DND-41 (cell line): Measurements from ENCODE around the gene SHC4.

Experiments
- ATAC-seq: fragments of 200-7000 bp; cut with Tn5 transposase; 3 replicates; pipeline ENCODE4 v1.9.1; 2021; ENCODE audit warnings: low read depth; ENCODE audit not compliant: insufficient read depth
- DNase-seq: peaks from one replicate; pipeline ENCODE4 v3.0.0-alpha.2; 2020
- H2AFZ ChIP-seq: 2 replicates; pipeline ENCODE4 v1.6.0; 2012; ENCODE audit warnings: low read depth, low read length
- H3K27ac ChIP-seq: 2 replicates; pipeline ENCODE4 v1.5.1; 2012; ENCODE audit warnings: low read length, inconsistent platforms
- H3K27me3 ChIP-seq: fragments of 200-600 bp; sonication (generic); 2 replicates; pipeline ENCODE4 v1.6.0; 2012; ENCODE audit warnings: low read length, mild to moderate bottlenecking, inconsistent platforms; ENCODE audit not compliant: insufficient read depth, poor library complexity
- H3K36me3 ChIP-seq: 2 replicates; pipeline ENCODE4 v1.5.1; 2012; ENCODE audit warnings: low read length, inconsistent platforms; ENCODE audit not compliant: insufficient read depth
- H3K4me1 ChIP-seq: 2 replicates; pipeline ENCODE4 v1.5.1; 2012; ENCODE audit warnings: mild to moderate bottlenecking, low read length; ENCODE audit not compliant: insufficient read depth
- H3K4me2 ChIP-seq: 2 replicates; pipeline ENCODE4 v1.6.0; 2012; ENCODE audit warnings: mild to moderate bottlenecking, moderate library complexity, low read length, inconsistent platforms; ENCODE audit not compliant: insufficient read depth
- H3K4me3 ChIP-seq, 2 experiments: fragments of 200-600 bp in 1 of 2; shearing (Covaris generic) in 1 of 2; 2 replicates each; pipeline ENCODE4 v1.5.1; 2012 to 2016; ENCODE audit warnings: inconsistent platforms in 2 of 2, low read length in 2 of 2, mild to moderate bottlenecking in 2 of 2, low read depth in 1 of 2, moderate library complexity in 1 of 2
- H3K79me2 ChIP-seq: 2 replicates; pipeline ENCODE4 v1.6.0; 2012; ENCODE audit warnings: low read length, inconsistent platforms; ENCODE audit not compliant: insufficient read depth
- H3K9ac ChIP-seq: 2 replicates; pipeline ENCODE4 v1.6.0; 2012; ENCODE audit warnings: low read depth, mild to moderate bottlenecking, inconsistent platforms, low read length, moderate library complexity
- H3K9me3 ChIP-seq: 2 replicates; pipeline ENCODE4 v1.5.1; 2012; ENCODE audit warnings: low read length, moderate library complexity, mild to moderate bottlenecking, inconsistent platforms; ENCODE audit not compliant: insufficient read depth, severe bottlenecking
- H4K20me1 ChIP-seq: 2 replicates; pipeline ENCODE4 v1.6.0; 2012; ENCODE audit warnings: low read length; ENCODE audit not compliant: insufficient read depth
- EZH2 ChIP-seq: IDR thresholded peaks from 3 replicates; pipeline ENCODE4 v1.6.1; 2012; ENCODE audit warnings: borderline replicate concordance, low read depth, mild to moderate bottlenecking, moderate library complexity, low read length, inconsistent platforms; ENCODE audit not compliant: severe bottlenecking
- TF ChIP-seq, protein P1 (sequence below): IDR thresholded peaks from 2 replicates; pipeline ENCODE4 v1.5.1; 2012; ENCODE audit warnings: borderline replicate concordance, low read length, moderate library complexity, mild to moderate bottlenecking; ENCODE audit not compliant: poor library complexity, severe bottlenecking; ENCODE audit errors: extremely low read depth

Gene SHC4

DNA sequence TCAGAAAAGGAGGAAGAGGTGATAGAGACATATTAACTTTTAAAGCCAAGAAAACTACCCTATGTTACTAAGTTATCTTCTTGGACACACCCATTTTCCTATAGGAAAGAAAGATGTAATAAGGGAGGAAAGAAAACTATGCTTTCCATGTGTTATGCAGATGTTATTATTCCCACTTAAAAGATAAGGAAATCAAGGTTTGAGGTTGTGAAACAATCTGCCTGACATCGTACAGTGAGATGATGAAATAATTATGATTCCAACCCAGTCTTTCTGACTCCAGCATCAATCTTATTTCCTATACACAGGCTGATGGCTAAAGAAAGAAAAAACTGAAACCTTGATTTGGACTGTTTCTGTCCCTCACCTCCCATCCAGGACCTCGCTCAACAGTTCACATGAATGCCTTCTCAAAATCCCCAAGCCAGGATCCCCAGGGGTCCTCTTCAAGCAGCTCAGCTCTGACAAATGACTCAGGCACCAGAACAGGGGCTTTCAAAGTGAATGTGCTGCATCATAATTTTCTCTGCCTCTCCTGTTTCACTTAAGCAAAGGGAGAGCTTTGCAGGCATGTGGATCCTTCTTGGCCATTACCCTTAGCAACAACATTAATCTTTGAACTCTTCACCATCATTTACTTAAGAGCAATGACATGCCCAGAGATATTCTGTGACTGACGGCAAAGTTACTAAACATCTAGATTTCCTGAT, 98.2 kb downstream of the SHC4 start:
- Histone ChIP-seq H2AFZ (no peak overlapping the region), H3K27me3 (no peaks in the 10 kb centered on the region), H3K9me3 (no peaks in the 10 kb centered on the region), H3K4me2 (no peak overlapping the region), H3K4me3 (no peak overlapping the region), H3K79me2 (no peaks in the 10 kb centered on the region), H3K36me3 (no peaks in the 10 kb centered on the region), H4K20me1 (no peaks in the 10 kb centered on the region), H3K4me1 (peaks cover 7% of the 10 kb centered on the region; the same call in 1 of the 2 replicates), H3K27ac (no peak overlapping the region), H3K9ac (no peak overlapping the region)
- no peak for DNase-seq
- no peak for TF ChIP-seq EZH2
- TF ChIP-seq, protein P1, sequence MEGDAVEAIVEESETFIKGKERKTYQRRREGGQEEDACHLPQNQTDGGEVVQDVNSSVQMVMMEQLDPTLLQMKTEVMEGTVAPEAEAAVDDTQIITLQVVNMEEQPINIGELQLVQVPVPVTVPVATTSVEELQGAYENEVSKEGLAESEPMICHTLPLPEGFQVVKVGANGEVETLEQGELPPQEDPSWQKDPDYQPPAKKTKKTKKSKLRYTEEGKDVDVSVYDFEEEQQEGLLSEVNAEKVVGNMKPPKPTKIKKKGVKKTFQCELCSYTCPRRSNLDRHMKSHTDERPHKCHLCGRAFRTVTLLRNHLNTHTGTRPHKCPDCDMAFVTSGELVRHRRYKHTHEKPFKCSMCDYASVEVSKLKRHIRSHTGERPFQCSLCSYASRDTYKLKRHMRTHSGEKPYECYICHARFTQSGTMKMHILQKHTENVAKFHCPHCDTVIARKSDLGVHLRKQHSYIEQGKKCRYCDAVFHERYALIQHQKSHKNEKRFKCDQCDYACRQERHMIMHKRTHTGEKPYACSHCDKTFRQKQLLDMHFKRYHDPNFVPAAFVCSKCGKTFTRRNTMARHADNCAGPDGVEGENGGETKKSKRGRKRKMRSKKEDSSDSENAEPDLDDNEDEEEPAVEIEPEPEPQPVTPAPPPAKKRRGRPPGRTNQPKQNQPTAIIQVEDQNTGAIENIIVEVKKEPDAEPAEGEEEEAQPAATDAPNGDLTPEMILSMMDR: no peak
- no peak for ATAC-seq

DNA sequence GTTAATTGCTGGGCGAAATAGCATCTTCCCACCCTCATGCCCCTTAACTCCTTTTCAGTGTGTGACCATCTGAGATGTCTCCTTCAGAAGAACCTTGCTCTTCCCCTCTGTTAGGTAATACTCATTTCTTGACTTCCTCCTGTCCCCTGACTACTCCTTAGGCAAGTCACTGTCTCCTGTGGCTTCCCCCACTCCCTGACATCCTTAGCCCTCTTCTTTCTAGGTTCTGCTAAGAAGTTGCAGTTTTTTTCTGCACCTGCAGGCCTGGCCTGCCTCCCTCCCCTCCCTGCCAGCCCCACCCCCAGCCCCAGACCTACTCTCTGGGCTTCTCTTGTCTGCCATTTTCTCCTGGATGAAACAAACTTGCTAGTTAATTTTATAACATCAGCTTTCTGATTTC, 101.0 kb downstream of the SHC4 start:
- H2AFZ ChIP-seq: peak overlapping the region; percentile 71
- no peaks in the 10 kb centered on the region for H3K36me3 ChIP-seq
- DNase-seq (peak; percentile 39), ATAC-seq (peak; percentile 73)
- H3K9me3 ChIP-seq: no peaks in the 10 kb centered on the region
- H4K20me1 ChIP-seq: no peaks in the 10 kb centered on the region
- no peak for TF ChIP-seq EZH2
- TF ChIP-seq, protein P1: no peak
- H3K27me3 ChIP-seq: no peaks in the 10 kb centered on the region
- peaks cover 7% of the 10 kb centered on the region; the same call in 1 of the 2 replicates for H3K4me1 ChIP-seq
- no peak overlapping the region for H3K9ac ChIP-seq
- 0 out of 2 replicates have a peak overlapping the region, but pooled peaks have one; percentile 22 for H3K27ac ChIP-seq
- H3K79me2 ChIP-seq: no peaks in the 10 kb centered on the region
- H3K4me3 ChIP-seq: no peak overlapping the region
- H3K4me2 ChIP-seq: no peak overlapping the region

DNA sequence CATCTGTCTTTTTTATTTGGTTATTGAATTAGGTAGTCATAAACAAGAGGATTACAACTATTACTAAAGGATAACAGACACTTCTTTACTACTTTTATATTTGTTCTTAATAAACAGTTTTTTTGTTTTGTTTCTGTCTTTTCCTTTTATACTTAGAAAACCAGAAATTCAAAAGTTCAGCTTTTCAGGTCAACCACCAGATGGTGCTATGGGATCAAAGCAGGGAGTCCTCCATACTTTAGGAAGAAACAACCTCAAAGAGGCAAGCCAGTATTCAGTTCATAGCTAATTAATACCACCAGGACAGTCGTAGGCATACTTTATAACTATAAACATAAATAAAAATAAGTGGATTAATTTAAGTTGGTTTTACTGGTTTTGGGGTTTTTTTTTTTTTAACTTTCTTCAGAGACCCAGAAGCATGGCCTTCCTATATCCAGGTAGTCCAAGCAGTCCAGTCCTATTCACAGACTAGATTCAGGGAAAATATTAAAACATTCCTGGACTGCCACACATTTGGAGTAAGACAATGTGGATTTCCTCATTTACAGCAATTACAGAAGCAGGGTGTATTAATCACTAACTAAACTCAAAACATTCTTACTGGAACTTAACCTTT, 101.8 kb downstream of the SHC4 start:
- ATAC-seq (peak; percentile 77; the same call in 2 of the 3 replicates), DNase-seq (peak; percentile 50)
- H3K9me3 ChIP-seq: no peaks in the 10 kb centered on the region
- peaks cover 7% of the 10 kb centered on the region; the same call in 1 of the 2 replicates for H3K4me1 ChIP-seq
- no peak overlapping the region for H3K4me3 ChIP-seq
- no peak overlapping the region for H3K9ac ChIP-seq
- no peaks in the 10 kb centered on the region for H3K27me3 ChIP-seq
- no peaks in the 10 kb centered on the region for H4K20me1 ChIP-seq
- no peak overlapping the region for H3K27ac ChIP-seq
- TF ChIP-seq EZH2: no peak
- TF ChIP-seq, protein P1: peak; percentile 77
- H3K79me2 ChIP-seq: no peaks in the 10 kb centered on the region
- no peak overlapping the region for H3K4me2 ChIP-seq
- H2AFZ ChIP-seq: peak overlapping the region; percentile 71; the same call in 1 of the 2 replicates
- H3K36me3 ChIP-seq: no peaks in the 10 kb centered on the region
